Neural crest cell (in vitro differentiated cells): ENCODE data around the gene MYL6B. TPM values are rescaled to one million over a fixed set of nuclear protein-coding genes. Genes with fewer than 3 reads are reported as not detected.
A peak's percentile ranks its signal among the peaks of the same experiment; 100 is the strongest.
"Not testable (repeated sequence)": the region's sequence is repeated elsewhere in the genome, so short reads cannot be mapped to it uniquely, and the experiment has no call there.

Experiments
- DNase-seq: peaks from one replicate; pipeline ENCODE4 v3.0.0; 2021; ENCODE audit warnings: low read depth, mixed read lengths, low spot score
- H3K27ac Mint-ChIP-seq: one replicate; pipeline ENCODE4 v1.8.0; 2021; ENCODE audit warnings: mild to moderate bottlenecking, mixed read lengths; ENCODE audit not compliant: unreplicated experiment
- H3K27me3 Mint-ChIP-seq: 2 replicates; pipeline ENCODE4 v1.8.0; 2021; ENCODE audit warnings: low read depth, mild to moderate bottlenecking, mixed read lengths
- H3K36me3 Mint-ChIP-seq: 2 replicates; pipeline ENCODE4 v1.8.0; 2021; ENCODE audit warnings: low read depth, mild to moderate bottlenecking, mixed read lengths
- H3K4me1 Mint-ChIP-seq: 2 replicates; pipeline ENCODE4 v1.8.0; 2021; ENCODE audit warnings: mixed read lengths
- H3K4me3 Mint-ChIP-seq: one replicate; pipeline ENCODE4 v1.8.0; 2021; ENCODE audit warnings: mild to moderate bottlenecking, mixed read lengths
- H3K9me3 Mint-ChIP-seq: 2 replicates; pipeline ENCODE4 v1.8.0; 2021; ENCODE audit warnings: mixed read lengths
- total RNA-seq: library from RNA; stranded (reverse); gene quantifications from 2 replicates; pipeline ENCODE4 v1.2.1, GENCODE V29; 2021
- TF ChIP-seq, protein P1 (sequence below): fragments of 200-600 bp; sonication (generic); conservative IDR thresholded peaks from 2 replicates; pipeline ENCODE4 v1.5.0; 2021; ENCODE audit warnings: antibody characterized with exemption, mild to moderate bottlenecking

MYL6B gene
- total RNA-seq, 1 donor from 2014 or later = 178 TPM

- peaks cover 77% of the 10 kb centered on the region for H3K4me1 Mint-ChIP-seq
- H3K27me3 Mint-ChIP-seq = peaks cover 8% of the 10 kb centered on the region
These were observed 3.0 kb downstream of the MYL6B start for GRCh38 chr12:56155256-56155845.

DNA sequence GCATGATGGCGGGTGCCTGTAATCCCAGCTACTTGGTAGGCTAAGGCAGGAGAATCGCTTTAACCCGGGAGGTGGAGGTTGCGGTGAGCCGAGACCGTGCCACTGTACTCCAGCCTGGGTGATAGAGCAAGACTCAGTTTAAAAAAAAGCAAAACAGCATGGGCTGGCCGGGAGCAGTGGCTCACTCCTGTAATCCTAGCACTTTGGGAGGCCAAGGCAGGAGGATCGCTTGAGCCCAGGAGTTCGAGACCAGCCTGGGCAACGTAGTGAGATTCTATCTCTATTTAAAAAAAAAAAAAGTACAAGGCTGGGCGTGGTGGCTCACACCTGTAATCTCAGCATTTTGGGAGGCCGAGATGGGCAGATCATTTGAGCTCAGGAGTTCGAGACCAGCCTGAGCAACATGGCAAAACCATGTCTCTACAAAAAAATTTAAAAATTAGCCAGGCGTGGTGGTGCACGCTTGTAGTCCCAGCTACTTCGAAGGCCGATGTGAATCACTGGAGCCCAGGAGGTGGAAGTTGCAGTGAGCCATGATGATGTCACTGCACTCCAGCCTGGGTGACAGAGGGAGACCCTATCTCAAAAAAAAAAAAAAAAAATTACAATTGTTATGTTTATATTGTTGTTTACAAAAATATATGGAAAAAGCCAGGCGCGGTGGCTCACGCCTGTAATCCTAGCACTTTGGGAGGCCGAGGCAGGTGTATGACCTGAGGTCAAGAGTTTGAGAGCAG is 4.2 kb downstream of the MYL6B start:
- Mint-ChIP-seq H3K4me3 (peak overlapping the region; percentile 95), H3K36me3 (peaks cover 28% of the 10 kb centered on the region), H3K4me1 (peaks cover 82% of the 10 kb centered on the region), H3K27ac (peak overlapping the region; percentile 99)
- H3K27me3 Mint-ChIP-seq, DNase-seq, H3K9me3 Mint-ChIP-seq: not testable (repeated sequence)

More at GRCh38 chr12:56155256-56155845, 3.0 kb downstream of the MYL6B start:
- no peaks in the 10 kb centered on the region for H3K9me3 Mint-ChIP-seq
- peak overlapping the region; percentile 75 for H3K4me3 Mint-ChIP-seq
- peaks cover 22% of the 10 kb centered on the region for H3K36me3 Mint-ChIP-seq
- H3K27ac Mint-ChIP-seq = peak overlapping the region; percentile 60
- no peak for DNase-seq
- TF ChIP-seq, protein P1, sequence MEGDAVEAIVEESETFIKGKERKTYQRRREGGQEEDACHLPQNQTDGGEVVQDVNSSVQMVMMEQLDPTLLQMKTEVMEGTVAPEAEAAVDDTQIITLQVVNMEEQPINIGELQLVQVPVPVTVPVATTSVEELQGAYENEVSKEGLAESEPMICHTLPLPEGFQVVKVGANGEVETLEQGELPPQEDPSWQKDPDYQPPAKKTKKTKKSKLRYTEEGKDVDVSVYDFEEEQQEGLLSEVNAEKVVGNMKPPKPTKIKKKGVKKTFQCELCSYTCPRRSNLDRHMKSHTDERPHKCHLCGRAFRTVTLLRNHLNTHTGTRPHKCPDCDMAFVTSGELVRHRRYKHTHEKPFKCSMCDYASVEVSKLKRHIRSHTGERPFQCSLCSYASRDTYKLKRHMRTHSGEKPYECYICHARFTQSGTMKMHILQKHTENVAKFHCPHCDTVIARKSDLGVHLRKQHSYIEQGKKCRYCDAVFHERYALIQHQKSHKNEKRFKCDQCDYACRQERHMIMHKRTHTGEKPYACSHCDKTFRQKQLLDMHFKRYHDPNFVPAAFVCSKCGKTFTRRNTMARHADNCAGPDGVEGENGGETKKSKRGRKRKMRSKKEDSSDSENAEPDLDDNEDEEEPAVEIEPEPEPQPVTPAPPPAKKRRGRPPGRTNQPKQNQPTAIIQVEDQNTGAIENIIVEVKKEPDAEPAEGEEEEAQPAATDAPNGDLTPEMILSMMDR = no peak

DNA sequence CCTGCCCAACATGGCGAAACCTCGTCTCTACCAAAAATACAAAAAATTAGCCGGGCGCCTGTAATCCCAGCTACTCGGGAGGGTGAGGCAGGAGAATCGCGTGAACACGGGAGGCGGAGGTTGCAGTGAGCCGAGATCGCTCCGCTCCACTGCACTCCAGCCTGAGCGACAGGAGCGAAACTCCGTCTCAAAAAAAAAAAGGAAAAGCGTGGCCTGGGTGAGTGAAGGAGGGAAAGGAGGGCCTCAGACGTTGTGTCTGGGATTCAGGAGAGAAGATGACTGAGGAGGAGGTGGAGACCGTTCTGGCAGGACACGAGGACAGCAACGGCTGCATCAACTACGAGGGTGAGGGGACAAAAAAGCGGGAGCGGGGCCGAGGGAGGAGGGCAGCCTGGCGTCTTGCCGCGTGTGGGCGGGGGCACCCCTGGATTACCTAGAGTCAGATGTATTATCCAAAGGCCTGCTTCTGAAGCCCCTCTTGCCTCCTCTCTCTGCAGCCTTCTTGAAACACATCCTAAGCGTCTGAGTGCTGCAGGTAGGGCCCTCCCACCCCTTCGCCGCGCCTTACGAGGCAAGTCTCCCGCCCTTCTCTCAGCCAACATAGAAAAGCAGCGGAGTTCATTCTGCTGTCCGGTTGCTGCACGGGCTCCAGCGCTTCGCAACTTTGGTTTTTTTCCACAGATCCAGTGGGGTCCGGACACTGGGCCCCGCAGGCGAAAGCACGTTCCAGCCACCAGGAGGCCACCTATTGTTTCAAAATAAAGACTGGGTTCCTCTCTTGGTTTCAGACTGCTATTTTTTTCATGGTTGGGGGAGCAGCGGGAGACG is 5.0 kb downstream of the MYL6B start:
- Mint-ChIP-seq H3K4me1 (peaks cover 80% of the 10 kb centered on the region), H3K27me3 (peaks cover 8% of the 10 kb centered on the region), H3K9me3 (no peaks in the 10 kb centered on the region), H3K36me3 (peaks cover 29% of the 10 kb centered on the region), H3K4me3 (peak overlapping the region; percentile 95), H3K27ac (peak overlapping the region; percentile 99)
- DNase-seq = peak; percentile 61
- TF ChIP-seq, protein P1 = peak; percentile 71

GRCh38 chr12:56158029-56158925 is 5.9 kb downstream of the MYL6B start, which contains the start of gene MYL6:
TSS of gene MYL6 (plus strand) at chr12:56158359. CDS start at chr12:56158402, 43 bp downstream.
- TF ChIP-seq, protein P1 = no peak
- peak within 1 kb of the TSS; percentile 95 for H3K4me3 Mint-ChIP-seq
- peaks cover 77% of the 10 kb centered on the region for H3K4me1 Mint-ChIP-seq
- DNase-seq = peak; percentile 81
- peaks cover 31% of the 10 kb centered on the region for H3K36me3 Mint-ChIP-seq
- H3K27me3 Mint-ChIP-seq = peaks cover 8% of the 10 kb centered on the region
- no peaks in the 10 kb centered on the region for H3K9me3 Mint-ChIP-seq
- H3K27ac Mint-ChIP-seq = peak within 1 kb of the TSS; percentile 99

- H3K9me3 Mint-ChIP-seq = no peaks in the 10 kb centered on the region
- DNase-seq = peak; percentile 43
- H3K36me3 Mint-ChIP-seq = peaks cover 37% of the 10 kb centered on the region
- TF ChIP-seq, protein P1 = no peak
- H3K27me3 Mint-ChIP-seq = peaks cover 15% of the 10 kb centered on the region
- H3K27ac Mint-ChIP-seq = peak overlapping the region; percentile 99
- peak overlapping the region; percentile 95 for H3K4me3 Mint-ChIP-seq
- peaks cover 70% of the 10 kb centered on the region for H3K4me1 Mint-ChIP-seq
These were observed 6.6 kb downstream of the MYL6B start for GRCh38 chr12:56158926-56159461.
